ENCODE data around the gene ZFP64.
"Not testable (repeated sequence)": the region's sequence is repeated elsewhere in the genome, so short reads cannot be mapped to it uniquely, and the experiment has no call there.

ZFP64 gene

DNA sequence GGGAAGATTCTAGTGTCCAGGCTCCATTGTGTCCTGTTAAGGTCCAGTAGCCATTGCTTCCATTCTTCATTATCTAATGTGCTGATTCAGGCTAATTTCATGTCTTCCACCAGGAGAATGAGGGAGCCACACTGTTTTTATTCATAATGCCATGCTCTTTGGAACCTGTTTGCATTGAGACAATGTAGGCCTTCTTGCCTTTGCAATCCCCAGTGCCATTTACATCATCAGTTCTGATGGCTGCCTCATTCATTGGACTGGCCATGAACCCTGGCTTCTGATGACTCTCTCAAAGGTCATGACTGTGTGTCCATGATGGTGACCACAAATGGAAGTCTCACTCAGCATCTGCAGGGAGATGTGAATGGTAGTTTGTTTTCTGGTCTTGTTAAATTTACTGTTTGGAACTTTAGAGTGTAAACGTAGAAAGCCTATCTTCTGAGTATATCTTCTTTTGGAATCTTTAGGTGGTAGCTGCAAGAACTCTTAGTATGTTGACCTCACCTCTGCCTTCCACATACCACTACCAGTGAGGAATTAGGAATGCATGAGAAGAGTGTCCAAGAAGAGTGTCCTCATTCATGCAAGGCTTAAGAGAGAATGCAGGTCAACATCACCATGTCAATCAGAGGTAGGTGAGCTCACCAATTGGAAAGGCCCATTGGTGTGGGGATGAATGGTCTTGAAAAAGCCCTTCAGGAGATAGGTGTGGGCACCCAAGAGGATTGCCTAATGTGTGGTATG is 42.9 kb upstream of the ZFP64 start:
- Histone ChIP-seq H2BK5ac (ENCODE audit: low read length) (no peak overlapping the region), H2BK15ac (replicated peaks; ENCODE audit: low read depth) (no peak overlapping the region)
- WGBS (ENCODE audit: extremely low coverage, insufficient coverage, low lambda C conversion rate), result no CpG with 5 or more reads among the region's 1 CpG

GRCh38 chr20:52231230-52231746 is 39.7 kb upstream of the ZFP64 start:
- no peak overlapping the region for H4K5ac ChIP-seq (ENCODE audit: low read length)
- H3K9ac ChIP-seq (ENCODE audit: low read length), result no peak overlapping the region
- H3K4me3 ChIP-seq (ENCODE audit: low read length), result no peak overlapping the region
- no peak overlapping the region for H3K27ac ChIP-seq (ENCODE audit: low read depth, low read length)
- H3K18ac ChIP-seq (ENCODE audit: low read length), result no peak overlapping the region
- H3K27me3 ChIP-seq (ENCODE audit: insufficient read depth, low read length, poor library complexity), result no peaks in the 10 kb centered on the region
- no peaks in the 10 kb centered on the region for H3K79me1 ChIP-seq (ENCODE audit: low read length)
- H2BK120ac ChIP-seq (ENCODE audit: low read depth, low read length), result no peak overlapping the region
- H3K4ac ChIP-seq (ENCODE audit: low read depth, low read length), result no peak overlapping the region
- no peaks in the 10 kb centered on the region for H3K36me3 ChIP-seq (ENCODE audit: control insufficient read depth, insufficient read depth, low read length)
- H2AK5ac ChIP-seq (ENCODE audit: low read length), result no peak overlapping the region
- no peak overlapping the region for H2BK5ac ChIP-seq (ENCODE audit: low read length)
- no peak overlapping the region for H4K8ac ChIP-seq (ENCODE audit: low read depth, low read length)
- H3K4me2 ChIP-seq (ENCODE audit: low read length), result no peak overlapping the region
- no peak overlapping the region for H3K23ac ChIP-seq (ENCODE audit: low read length)
- no peaks in the 10 kb centered on the region for H3K79me2 ChIP-seq (ENCODE audit: control insufficient read depth, insufficient read depth, low read length)
- H3K4me1 ChIP-seq (ENCODE audit: control insufficient read depth, low read depth, low read length), result no peaks in the 10 kb centered on the region
- no peak overlapping the region for H3K56ac ChIP-seq (ENCODE audit: low read length)
- no peak overlapping the region for H2BK15ac ChIP-seq (replicated peaks; ENCODE audit: low read depth)
- DNase-seq, result no peak

More for the DNA sequence above, 42.9 kb upstream of the ZFP64 start:
- Histone ChIP-seq H3K4ac (ENCODE audit: low read depth, low read length) (no peak overlapping the region), H2AK5ac (ENCODE audit: low read length) (no peak overlapping the region), H3K4me1 (ENCODE audit: control insufficient read depth, low read depth, low read length) (no peaks in the 10 kb centered on the region), H4K5ac (ENCODE audit: low read length) (no peak overlapping the region), H2BK120ac (ENCODE audit: low read depth, low read length) (no peak overlapping the region), H4K8ac (ENCODE audit: low read depth, low read length) (no peak overlapping the region), H3K79me1 (ENCODE audit: low read length) (no peaks in the 10 kb centered on the region), H3K18ac (ENCODE audit: low read length) (no peak overlapping the region), H3K9ac (ENCODE audit: low read length) (no peak overlapping the region), H3K4me3 (ENCODE audit: low read length) (no peak overlapping the region), H3K56ac (ENCODE audit: low read length) (no peak overlapping the region), H3K36me3 (ENCODE audit: control insufficient read depth, insufficient read depth, low read length) (no peaks in the 10 kb centered on the region), H3K27me3 (ENCODE audit: insufficient read depth, low read length, poor library complexity) (no peaks in the 10 kb centered on the region), H3K27ac (ENCODE audit: low read depth, low read length) (no peak overlapping the region), H3K4me2 (ENCODE audit: low read length) (no peak overlapping the region), H3K23ac (ENCODE audit: low read length) (no peak overlapping the region), H3K79me2 (ENCODE audit: control insufficient read depth, insufficient read depth, low read length) (no peaks in the 10 kb centered on the region)
- DNase-seq, result no peak

- H3K9ac ChIP-seq (ENCODE audit: low read length), result no peak overlapping the region
- H3K27ac ChIP-seq (ENCODE audit: low read depth, low read length), result no peak overlapping the region
- WGBS (ENCODE audit: extremely low coverage, insufficient coverage, low lambda C conversion rate), result no CpG with 5 or more reads among the region's 3 CpGs
- no peak overlapping the region for H2BK120ac ChIP-seq (ENCODE audit: low read depth, low read length)
- H3K4ac ChIP-seq (ENCODE audit: low read depth, low read length), result no peak overlapping the region
- H2BK15ac ChIP-seq (replicated peaks; ENCODE audit: low read depth), result no peak overlapping the region
- no peak overlapping the region for H3K4me3 ChIP-seq (ENCODE audit: low read length)
- H3K4me2 ChIP-seq (ENCODE audit: low read length), result no peak overlapping the region
- no peak overlapping the region for H3K56ac ChIP-seq (ENCODE audit: low read length)
- no peak overlapping the region for H2AK5ac ChIP-seq (ENCODE audit: low read length)
- H3K23ac ChIP-seq (ENCODE audit: low read length), result no peak overlapping the region
- no peak overlapping the region for H2BK5ac ChIP-seq (ENCODE audit: low read length)
- H3K4me1 ChIP-seq (ENCODE audit: control insufficient read depth, low read depth, low read length), result no peaks in the 10 kb centered on the region
- no peaks in the 10 kb centered on the region for H3K27me3 ChIP-seq (ENCODE audit: insufficient read depth, low read length, poor library complexity)
- no peak overlapping the region for H3K18ac ChIP-seq (ENCODE audit: low read length)
- no peak for DNase-seq
- H4K8ac ChIP-seq (ENCODE audit: low read depth, low read length), result no peak overlapping the region
- no peaks in the 10 kb centered on the region for H3K79me2 ChIP-seq (ENCODE audit: control insufficient read depth, insufficient read depth, low read length)
- no peak overlapping the region for H4K5ac ChIP-seq (ENCODE audit: low read length)
- no peaks in the 10 kb centered on the region for H3K36me3 ChIP-seq (ENCODE audit: control insufficient read depth, insufficient read depth, low read length)
- H3K79me1 ChIP-seq (ENCODE audit: low read length), result no peaks in the 10 kb centered on the region
Measured at GRCh38 chr20:52230409-52230808, 38.8 kb upstream of the ZFP64 start.

GRCh38 chr20:52229346-52229745 is 37.8 kb upstream of the ZFP64 start:
- H3K27ac ChIP-seq (ENCODE audit: low read depth, low read length); H3K4me1 ChIP-seq (ENCODE audit: control insufficient read depth, low read depth, low read length); H3K4me3 ChIP-seq (ENCODE audit: low read length); DNase-seq; H2BK15ac ChIP-seq (replicated peaks; ENCODE audit: low read depth); H3K79me2 ChIP-seq (ENCODE audit: control insufficient read depth, insufficient read depth, low read length); H3K4ac ChIP-seq (ENCODE audit: low read depth, low read length); H2BK120ac ChIP-seq (ENCODE audit: low read depth, low read length); H2BK5ac ChIP-seq (ENCODE audit: low read length); H4K5ac ChIP-seq (ENCODE audit: low read length); H3K36me3 ChIP-seq (ENCODE audit: control insufficient read depth, insufficient read depth, low read length); H3K27me3 ChIP-seq (ENCODE audit: insufficient read depth, low read length, poor library complexity); H3K23ac ChIP-seq (ENCODE audit: low read length); H3K79me1 ChIP-seq (ENCODE audit: low read length); H3K18ac ChIP-seq (ENCODE audit: low read length); H3K56ac ChIP-seq (ENCODE audit: low read length); H2AK5ac ChIP-seq (ENCODE audit: low read length); H3K9ac ChIP-seq (ENCODE audit: low read length); H4K8ac ChIP-seq (ENCODE audit: low read depth, low read length); H3K4me2 ChIP-seq (ENCODE audit: low read length): not testable (repeated sequence)
- WGBS (ENCODE audit: extremely low coverage, insufficient coverage, low lambda C conversion rate), result no CpG with 5 or more reads among the region's 1 CpG

- no peak overlapping the region for H2BK5ac ChIP-seq (ENCODE audit: low read length)
- no peak overlapping the region for H4K8ac ChIP-seq (ENCODE audit: low read depth, low read length)
- no peak overlapping the region for H3K4me2 ChIP-seq (ENCODE audit: low read length)
- no peak overlapping the region for H3K18ac ChIP-seq (ENCODE audit: low read length)
- H2AK5ac ChIP-seq (ENCODE audit: low read length), result no peak overlapping the region
- no peaks in the 10 kb centered on the region for H3K27me3 ChIP-seq (ENCODE audit: insufficient read depth, low read length, poor library complexity)
- H3K9ac ChIP-seq (ENCODE audit: low read length), result no peak overlapping the region
- H3K79me2 ChIP-seq (ENCODE audit: control insufficient read depth, insufficient read depth, low read length), result no peaks in the 10 kb centered on the region
- no peaks in the 10 kb centered on the region for H3K36me3 ChIP-seq (ENCODE audit: control insufficient read depth, insufficient read depth, low read length)
- no peak overlapping the region for H2BK15ac ChIP-seq (replicated peaks; ENCODE audit: low read depth)
- no peak overlapping the region for H3K56ac ChIP-seq (ENCODE audit: low read length)
- no peak for DNase-seq
- no peak overlapping the region for H4K5ac ChIP-seq (ENCODE audit: low read length)
- H2BK120ac ChIP-seq (ENCODE audit: low read depth, low read length), result no peak overlapping the region
- H3K4me3 ChIP-seq (ENCODE audit: low read length), result no peak overlapping the region
- no peak overlapping the region for H3K4ac ChIP-seq (ENCODE audit: low read depth, low read length)
- no CpG with 5 or more reads among the region's 3 CpGs for WGBS (ENCODE audit: extremely low coverage, insufficient coverage, low lambda C conversion rate)
- no peak overlapping the region for H3K23ac ChIP-seq (ENCODE audit: low read length)
- no peaks in the 10 kb centered on the region for H3K79me1 ChIP-seq (ENCODE audit: low read length)
- H3K27ac ChIP-seq (ENCODE audit: low read depth, low read length), result no peak overlapping the region
- no peaks in the 10 kb centered on the region for H3K4me1 ChIP-seq (ENCODE audit: control insufficient read depth, low read depth, low read length)
Measured at GRCh38 chr20:52226370-52226769, 34.8 kb upstream of the ZFP64 start.

DNA sequence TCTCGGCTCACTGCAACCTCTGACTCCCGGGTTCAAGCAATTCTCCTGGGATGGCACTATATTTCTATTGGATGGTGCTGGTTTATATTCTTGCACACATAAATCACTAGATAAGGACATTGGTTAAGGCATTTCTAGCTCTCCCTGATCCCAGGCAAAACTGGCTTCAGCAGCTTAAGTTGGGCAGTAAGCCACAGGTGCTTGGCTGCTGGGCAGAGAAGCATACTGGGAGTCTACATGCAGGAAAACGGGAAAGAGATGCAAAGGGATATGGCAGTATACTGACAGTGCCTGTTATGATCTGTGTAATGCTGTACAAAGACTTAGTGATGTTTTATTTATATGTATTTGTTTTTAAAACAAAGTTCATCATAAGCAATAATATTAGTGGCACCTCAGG is 33.3 kb upstream of the ZFP64 start:
- no peaks in the 10 kb centered on the region for H3K27me3 ChIP-seq (ENCODE audit: insufficient read depth, low read length, poor library complexity)
- H3K79me2 ChIP-seq (ENCODE audit: control insufficient read depth, insufficient read depth, low read length), result no peaks in the 10 kb centered on the region
- no peak overlapping the region for H3K56ac ChIP-seq (ENCODE audit: low read length)
- no peak overlapping the region for H3K4me2 ChIP-seq (ENCODE audit: low read length)
- no peak overlapping the region for H2BK5ac ChIP-seq (ENCODE audit: low read length)
- no peak overlapping the region for H3K27ac ChIP-seq (ENCODE audit: low read depth, low read length)
- no peak overlapping the region for H2BK15ac ChIP-seq (replicated peaks; ENCODE audit: low read depth)
- H3K4ac ChIP-seq (ENCODE audit: low read depth, low read length), result no peak overlapping the region
- no peak overlapping the region for H2AK5ac ChIP-seq (ENCODE audit: low read length)
- no peak overlapping the region for H3K4me3 ChIP-seq (ENCODE audit: low read length)
- WGBS (ENCODE audit: extremely low coverage, insufficient coverage, low lambda C conversion rate), result no CpG with 5 or more reads among the region's 3 CpGs
- H4K5ac ChIP-seq (ENCODE audit: low read length), result no peak overlapping the region
- H3K23ac ChIP-seq (ENCODE audit: low read length), result no peak overlapping the region
- H3K36me3 ChIP-seq (ENCODE audit: control insufficient read depth, insufficient read depth, low read length), result no peaks in the 10 kb centered on the region
- no peak overlapping the region for H4K8ac ChIP-seq (ENCODE audit: low read depth, low read length)
- no peaks in the 10 kb centered on the region for H3K4me1 ChIP-seq (ENCODE audit: control insufficient read depth, low read depth, low read length)
- H3K18ac ChIP-seq (ENCODE audit: low read length), result no peak overlapping the region
- DNase-seq, result no peak
- no peak overlapping the region for H3K9ac ChIP-seq (ENCODE audit: low read length)
- H2BK120ac ChIP-seq (ENCODE audit: low read depth, low read length), result no peak overlapping the region
- no peaks in the 10 kb centered on the region for H3K79me1 ChIP-seq (ENCODE audit: low read length)

All from mesendoderm (in vitro differentiated cells).